RWPE2 (cell line): ENCODE results near the gene PGK1.

Source experiments
- ATAC-seq: fragments of 200-7000 bp; cut with Tn5 transposase; 3 replicates; pipeline ENCODE4 v1.9.1; 2021; ENCODE audit warnings: low read depth
- DNase-seq: peaks from one replicate; pipeline ENCODE4 v3.0.0-alpha.2; 2020; ENCODE audit warnings: low spot score
- H3K27ac ChIP-seq: fragments of 450-650 bp; 2 replicates; pipeline ENCODE4 v1.5.1; 2017; ENCODE audit warnings: mild to moderate bottlenecking; ENCODE audit not compliant: poor library complexity, severe bottlenecking
- H3K27me3 ChIP-seq: fragments of 250-450 bp; sonication (Bioruptor Pico); 2 replicates; pipeline ENCODE4 v1.5.1; 2021; ENCODE audit warnings: mild to moderate bottlenecking, moderate library complexity; ENCODE audit not compliant: insufficient read depth, poor library complexity, severe bottlenecking
- H3K36me3 ChIP-seq: fragments of 250-450 bp; sonication (Bioruptor Pico); 2 replicates; pipeline ENCODE4 v1.5.1; 2020; ENCODE audit warnings: low read depth, mild to moderate bottlenecking, moderate library complexity
- H3K4me1 ChIP-seq: fragments of 250-450 bp; sonication (Bioruptor Pico); 2 replicates; pipeline ENCODE4 v1.5.1; 2021; ENCODE audit warnings: mild to moderate bottlenecking, moderate library complexity; ENCODE audit not compliant: insufficient read depth, poor library complexity, severe bottlenecking
- H3K4me3 ChIP-seq: fragments of 250-450 bp; sonication (Bioruptor Pico); 2 replicates; pipeline ENCODE4 v1.5.1; 2021; ENCODE audit warnings: mild to moderate bottlenecking, moderate library complexity; ENCODE audit not compliant: severe bottlenecking
- H3K9me3 ChIP-seq: fragments of 250-450 bp; sonication (Bioruptor Pico); 2 replicates; pipeline ENCODE4 v1.5.1; 2021; ENCODE audit warnings: mild to moderate bottlenecking, moderate library complexity; ENCODE audit not compliant: severe bottlenecking
- CTCF ChIP-seq: fragments of 450-650 bp; IDR thresholded peaks from one replicate; pipeline ENCODE4 v1.5.1; 2017; ENCODE audit warnings: mild to moderate bottlenecking, moderate library complexity; ENCODE audit not compliant: poor library complexity, severe bottlenecking

Gene PGK1

GRCh38 chrX:78165425-78165824 lies 61.4 kb downstream of the PGK1 start:
- no peak for DNase-seq
- Histone ChIP-seq H3K4me3 (no peak overlapping the region), H3K36me3 (no peaks in the 10 kb centered on the region), H3K9me3 (no peaks in the 10 kb centered on the region), H3K27ac (no peak overlapping the region), H3K4me1 (no peaks in the 10 kb centered on the region), H3K27me3 (no peaks in the 10 kb centered on the region)
- TF ChIP-seq CTCF = no peak
- ATAC-seq = no peak

- no peak overlapping the region for H3K27ac ChIP-seq
- no peak overlapping the region for H3K4me3 ChIP-seq
- H3K9me3 ChIP-seq = no peaks in the 10 kb centered on the region
- DNase-seq = no peak
- no peak for TF ChIP-seq CTCF
- no peaks in the 10 kb centered on the region for H3K36me3 ChIP-seq
- ATAC-seq = 0 out of 3 replicates have a peak, but pooled peaks have one; percentile 35
- H3K27me3 ChIP-seq = no peaks in the 10 kb centered on the region
- H3K4me1 ChIP-seq = no peaks in the 10 kb centered on the region
These were observed 64.0 kb downstream of the PGK1 start for GRCh38 chrX:78168065-78168464.
